Common myeloid progenitor, CD34-positive (primary cell): ENCODE measurements around the gene CIRBP.

Source experiments
- CTCF ChIA-PET: fragments of 350-600 bp; sonication (Branson Sonifier 250); formaldehyde crosslinking; loops from one replicate; lab custom pipeline; 2021; ENCODE audit warnings: antibody characterized with exemption; lab: Charles Lee
- POLR2A ChIA-PET: fragments of 350-600 bp; sonication (Branson Sonifier 250); formaldehyde crosslinking; loops from one replicate; lab custom pipeline; 2021; ENCODE audit warnings: antibody characterized with exemption; lab: Charles Lee
- DNase-seq, 3 donors: peaks; one replicate each; pipeline versions ENCODE4 v3.0.0 to v3.0.0-alpha.2; 2013
- H3K27ac ChIP-seq, 2 experiments: 1 replicate in 1 of 2; 2 replicates in 1 of 2; pipeline ENCODE4 v1.7.0; 2013; ENCODE audit warnings: inconsistent platforms in 2 of 2, low read length in 2 of 2, mild to moderate bottlenecking in 2 of 2, low read depth in 1 of 2, moderate library complexity in 1 of 2; ENCODE audit not compliant: severe bottlenecking in 2 of 2, insufficient read depth in 1 of 2, poor library complexity in 1 of 2
- H3K27me3 ChIP-seq, 5 experiments: replicated peaks in 2 of 5; 1 replicate in 3 of 5; 2 replicates in 2 of 5; pipeline versions ENCODE4 v1.6.1 to v1.7.0; 2013; ENCODE audit warnings: low read length in 4 of 5, mild to moderate bottlenecking in 2 of 5, moderate library complexity in 2 of 5, inconsistent platforms in 1 of 5; ENCODE audit not compliant: insufficient read depth in 5 of 5, control insufficient read depth in 4 of 5
- H3K36me3 ChIP-seq, 4 experiments: 1 replicate in 2 of 4; 2 replicates in 2 of 4; pipeline versions ENCODE4 v1.6.1 to v1.7.0; 2013; ENCODE audit warnings: low read length in 3 of 4, control low read depth in 1 of 4, mild to moderate bottlenecking in 1 of 4; ENCODE audit not compliant: control insufficient read depth in 4 of 4, insufficient read depth in 4 of 4
- H3K4me1 ChIP-seq, 4 experiments: 1 replicate in 3 of 4; 2 replicates in 1 of 4; pipeline versions ENCODE4 v1.6.1 to v1.7.1; 2013; ENCODE audit warnings: low read length in 3 of 4, mild to moderate bottlenecking in 3 of 4, control low read depth in 1 of 4, inconsistent platforms in 1 of 4, moderate library complexity in 1 of 4; ENCODE audit not compliant: control insufficient read depth in 4 of 4, insufficient read depth in 4 of 4; ENCODE audit errors: control extremely low read depth in 1 of 4
- H3K4me3 ChIP-seq, 7 experiments: 1 replicate in 4 of 7; 2 replicates in 3 of 7; pipeline versions ENCODE4 v1.5.1 to v1.7.0; 2013; ENCODE audit warnings: mild to moderate bottlenecking in 7 of 7, low read length in 6 of 7, moderate library complexity in 6 of 7, inconsistent platforms in 2 of 7, low read depth in 2 of 7, control low read depth in 1 of 7; ENCODE audit not compliant: insufficient read depth in 4 of 7, control insufficient read depth in 1 of 7; ENCODE audit errors: extremely low read depth in 1 of 7
- H3K9me3 ChIP-seq, 5 experiments: 1 replicate in 4 of 5; 2 replicates in 1 of 5; pipeline versions ENCODE4 v1.6.1 to v1.7.1; 2013; ENCODE audit warnings: low read length in 4 of 5, mild to moderate bottlenecking in 2 of 5, inconsistent platforms in 1 of 5, low read depth in 1 of 5, moderate library complexity in 1 of 5; ENCODE audit not compliant: control insufficient read depth in 4 of 5, insufficient read depth in 2 of 5; ENCODE audit errors: control extremely low read depth in 1 of 5
- WGBS: methylation state at CpG from one replicate; pipeline ENCODE4 v1.1.5; 2013; ENCODE audit not compliant: insufficient coverage; 5-methylcytosine and 5-hydroxymethylcytosine counted together

Gene CIRBP

DNA sequence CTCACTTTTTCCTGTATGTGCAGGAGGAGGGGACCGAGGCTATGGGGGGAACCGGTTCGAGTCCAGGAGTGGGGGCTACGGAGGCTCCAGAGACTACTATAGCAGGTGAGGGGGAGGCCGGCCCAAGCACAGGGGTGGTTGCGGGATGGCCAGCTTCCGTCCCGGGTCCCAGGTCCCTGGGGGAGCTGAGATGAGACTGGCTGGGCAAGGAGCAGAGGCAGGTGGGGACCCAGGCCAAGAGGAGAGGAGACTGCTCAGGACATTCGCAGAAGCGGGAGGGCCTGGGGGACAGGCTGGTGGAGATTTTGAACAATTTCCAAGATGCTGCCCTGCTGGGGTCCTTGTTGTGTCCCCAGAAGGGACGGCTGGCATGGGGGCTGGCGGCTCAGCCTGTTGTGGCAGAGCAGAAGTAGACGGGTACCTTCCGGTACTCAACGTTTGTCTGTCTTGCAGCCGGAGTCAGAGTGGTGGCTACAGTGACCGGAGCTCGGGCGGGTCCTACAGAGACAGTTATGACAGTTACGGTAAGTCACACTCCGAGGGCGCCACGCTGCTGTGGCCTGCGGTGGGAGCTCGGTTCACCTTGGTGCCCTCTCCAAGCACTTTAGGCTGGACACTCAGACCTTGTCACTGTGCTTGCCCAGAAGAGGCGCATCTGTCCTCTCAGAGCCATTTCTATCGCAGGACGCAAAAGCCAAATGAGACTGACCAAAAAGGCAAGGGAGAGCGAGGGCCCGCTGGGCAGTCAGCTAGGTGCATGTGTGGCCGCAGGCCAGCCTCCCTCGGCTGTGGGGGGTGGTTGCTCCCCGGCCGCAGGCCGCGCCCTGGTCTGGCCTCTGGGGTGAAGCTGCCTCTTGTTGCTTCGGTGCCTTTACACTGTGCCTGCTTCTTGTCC is 2.6 kb downstream of the CIRBP start:
- ChIA-PET POLR2A (interaction anchor here (1.4 to 1.8 kb wide), 2 partner anchors 19 to 28 kb away, joined by 4 to 5 read pairs; no protein-coding TSS in a partner anchor), CTCF (interaction anchor here (1.2 to 2.8 kb wide), 2 partner anchors 27 to 28 kb away, joined by 4 to 15 read pairs; no protein-coding TSS in a partner anchor)
- H3K4me1 ChIP-seq: peaks cover 8 to 85% (median 79%) of the 10 kb centered on the region in 4 experiments
- peak overlapping the region in 1 of 2 experiments; percentile 94 for H3K27ac ChIP-seq
- DNase-seq: no peak
- peaks cover 0 to 6% (median 0%) of the 10 kb centered on the region in 5 experiments for H3K27me3 ChIP-seq
- no peaks in the 10 kb centered on the region for H3K9me3 ChIP-seq
- 93% methylated on average over 36 of the region's 37 CpGs for WGBS
- peaks cover 2 to 45% (median 39%) of the 10 kb centered on the region in 4 experiments for H3K36me3 ChIP-seq
- H3K4me3 ChIP-seq: peak overlapping the region in 2 of 7 experiments; percentile 19 to 94

DNA sequence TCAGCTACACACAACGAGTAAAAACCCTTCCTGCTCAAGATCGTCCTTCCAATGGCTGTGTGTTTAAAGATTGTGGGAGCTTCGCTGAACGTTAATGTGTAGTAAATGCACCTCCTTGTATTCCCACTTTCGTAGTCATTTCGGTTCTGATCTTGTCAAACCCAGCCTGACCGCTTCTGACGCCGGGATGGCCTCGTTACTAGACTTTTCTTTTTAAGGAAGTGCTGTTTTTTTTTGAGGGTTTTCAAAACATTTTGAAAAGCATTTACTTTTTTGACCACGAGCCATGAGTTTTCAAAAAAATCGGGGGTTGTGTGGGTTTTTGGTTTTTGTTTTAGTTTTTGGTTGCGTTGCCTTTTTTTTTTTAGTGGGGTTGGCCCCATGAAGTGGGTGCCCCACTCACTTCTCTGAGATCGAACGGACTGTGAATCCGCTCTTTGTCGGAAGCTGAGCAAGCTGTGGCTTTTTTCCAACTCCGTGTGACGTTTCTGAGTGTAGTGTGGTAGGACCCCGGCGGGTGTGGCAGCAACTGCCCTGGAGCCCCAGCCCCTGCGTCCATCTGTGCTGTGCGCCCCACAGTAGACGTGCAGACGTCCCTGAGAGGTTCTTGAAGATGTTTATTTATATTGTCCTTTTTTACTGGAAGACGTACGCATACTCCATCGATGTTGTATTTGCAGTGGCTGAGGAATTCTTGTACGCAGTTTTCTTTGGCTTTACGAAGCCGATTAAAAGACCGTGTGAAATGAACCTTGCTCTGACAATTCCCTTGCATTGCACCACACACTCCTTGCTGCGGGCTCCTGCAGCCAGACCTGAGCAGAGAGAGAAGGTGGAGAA is 3.5 kb downstream of the CIRBP start:
- CTCF ChIA-PET: interaction anchor here (2.8 kb wide), 1 partner anchor 28 kb away, joined by 15 read pairs; no protein-coding TSS in a partner anchor

DNA sequence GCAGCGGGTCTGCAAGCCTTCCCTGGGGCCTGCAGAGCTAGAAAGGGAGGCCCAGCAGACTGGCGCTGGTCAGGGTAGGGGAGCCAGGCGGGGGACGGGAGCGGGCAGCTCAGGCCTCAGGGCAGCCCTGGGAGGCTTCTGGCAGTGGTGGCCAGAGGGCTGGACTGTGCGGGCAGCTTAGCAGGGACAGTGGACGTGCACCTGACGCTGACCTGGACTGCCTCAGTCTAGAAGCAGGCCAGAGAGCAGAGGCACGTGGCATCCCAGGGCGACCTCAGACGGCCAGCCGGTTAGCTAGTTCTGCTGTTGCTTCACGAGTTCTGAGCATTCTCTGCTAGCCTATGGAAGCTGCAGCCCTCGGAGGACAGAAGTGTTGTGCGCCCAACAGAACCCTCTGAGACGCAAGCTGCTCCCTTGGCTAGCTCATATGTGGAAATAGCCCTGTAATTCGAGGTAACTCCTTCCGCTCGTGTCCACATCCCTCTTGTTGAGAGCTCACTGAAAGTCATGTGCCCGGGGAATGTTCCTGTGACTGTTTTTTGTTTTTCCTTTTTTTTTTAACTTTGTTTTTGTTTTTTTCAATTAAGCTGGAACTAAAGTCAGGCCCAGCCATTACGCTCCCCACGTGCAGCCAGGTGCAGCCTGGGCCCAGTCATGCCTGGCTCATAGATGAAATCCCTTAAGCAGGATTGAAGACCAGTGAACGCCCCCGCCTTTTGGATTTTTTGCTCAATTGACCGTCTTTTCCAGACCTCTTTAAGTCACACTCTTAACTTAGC is 4.3 kb downstream of the CIRBP start:
- H3K4me3 ChIP-seq: no peak overlapping the region
- H3K27me3 ChIP-seq: no peaks in the 10 kb centered on the region
- H3K4me1 ChIP-seq: peaks cover 8 to 71% (median 67%) of the 10 kb centered on the region in 4 experiments
- WGBS: 93% methylated on average over 21 of the region's 25 CpGs
- DNase-seq: no peak
- ChIA-PET CTCF (interaction anchor here (2.8 kb wide), 1 partner anchor 29 kb away, joined by 15 read pairs; no protein-coding TSS in a partner anchor), POLR2A (interaction anchor here (1.8 kb wide), 1 partner anchor 29 kb away, joined by 5 read pairs; no protein-coding TSS in a partner anchor)
- H3K9me3 ChIP-seq: no peaks in the 10 kb centered on the region
- peaks cover 2 to 55% (median 41%) of the 10 kb centered on the region in 4 experiments for H3K36me3 ChIP-seq
- H3K27ac ChIP-seq: peak overlapping the region in 1 of 2 experiments; percentile 94

More for the DNA sequence above, 3.5 kb downstream of the CIRBP start:
- Histone ChIP-seq H3K27me3 (peaks cover 0 to under 1% (median 0%) of the 10 kb centered on the region in 5 experiments), H3K9me3 (no peaks in the 10 kb centered on the region), H3K4me1 (peaks cover 8 to 79% (median 75%) of the 10 kb centered on the region in 4 experiments), H3K27ac (peak overlapping the region in 1 of 2 experiments; percentile 94), H3K4me3 (no peak overlapping the region), H3K36me3 (peaks cover 2 to 50% (median 39%) of the 10 kb centered on the region in 4 experiments)
- no peak for DNase-seq
- POLR2A ChIA-PET: interaction anchor here (1.4 to 1.8 kb wide), 2 partner anchors 20 to 29 kb away, joined by 4 to 5 read pairs; no protein-coding TSS in a partner anchor
- 91% methylated on average over 26 of the region's 33 CpGs for WGBS

DNA sequence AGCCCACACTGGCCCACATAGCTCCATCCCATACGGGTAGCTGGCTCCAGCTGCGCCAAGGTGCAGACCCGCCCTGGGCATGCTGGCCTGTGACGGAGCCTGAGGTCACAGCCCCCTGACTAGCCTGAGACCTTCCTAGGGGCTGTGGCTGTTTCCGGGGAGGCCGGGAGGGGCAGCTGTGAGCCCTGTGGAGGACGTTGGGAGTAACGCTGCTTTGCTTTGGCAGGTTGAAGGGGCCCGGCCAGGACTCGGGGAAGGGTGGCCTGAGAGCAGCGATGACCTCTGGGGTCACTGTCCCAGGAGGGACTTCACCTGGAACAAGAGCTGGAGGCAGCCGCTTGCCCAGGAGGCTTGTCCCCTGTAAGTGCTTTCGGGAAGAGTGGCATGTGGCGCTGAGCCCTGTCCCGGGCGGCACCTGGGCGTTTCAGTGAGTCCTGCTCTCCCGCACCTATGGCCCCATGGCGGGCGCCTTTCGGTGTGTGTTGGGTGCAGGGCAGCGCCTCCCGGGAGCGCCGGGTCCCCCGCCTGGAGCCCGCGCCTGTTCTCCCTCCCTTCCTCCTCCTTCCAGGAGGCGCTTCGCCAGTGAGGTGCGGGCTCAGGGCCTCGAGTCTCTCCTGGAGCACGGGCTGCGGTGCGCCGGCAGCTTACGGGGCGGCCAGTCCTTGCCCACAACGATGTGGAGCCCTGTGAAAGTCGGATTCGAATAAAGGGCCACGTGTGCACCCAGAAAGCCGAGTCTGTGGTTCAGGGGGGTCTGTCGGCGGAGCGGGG is 5.1 kb downstream of the CIRBP start:
- CTCF ChIA-PET: interaction anchor here (2.8 kb wide), 1 partner anchor 30 kb away, joined by 15 read pairs; no protein-coding TSS in a partner anchor
- H3K4me3 ChIP-seq: peak overlapping the region in 4 of 7 experiments; percentile 52 to 84 (median 78)
- 92% methylated on average over 43 of the region's 46 CpGs for WGBS
- DNase-seq: no peak
- POLR2A ChIA-PET: interaction anchor here (1.3 to 2.0 kb wide), 3 partner anchors 8 to 30 kb away, joined by 4 to 6 read pairs (median 5); no protein-coding TSS in a partner anchor
- H3K9me3 ChIP-seq: no peaks in the 10 kb centered on the region
- H3K4me1 ChIP-seq: peaks cover 8 to 67% (median 62%) of the 10 kb centered on the region in 4 experiments
- H3K27ac ChIP-seq: peak overlapping the region in 1 of 2 experiments; percentile 92
- no peaks in the 10 kb centered on the region for H3K27me3 ChIP-seq
- peaks cover 2 to 62% (median 48%) of the 10 kb centered on the region in 4 experiments for H3K36me3 ChIP-seq

DNA sequence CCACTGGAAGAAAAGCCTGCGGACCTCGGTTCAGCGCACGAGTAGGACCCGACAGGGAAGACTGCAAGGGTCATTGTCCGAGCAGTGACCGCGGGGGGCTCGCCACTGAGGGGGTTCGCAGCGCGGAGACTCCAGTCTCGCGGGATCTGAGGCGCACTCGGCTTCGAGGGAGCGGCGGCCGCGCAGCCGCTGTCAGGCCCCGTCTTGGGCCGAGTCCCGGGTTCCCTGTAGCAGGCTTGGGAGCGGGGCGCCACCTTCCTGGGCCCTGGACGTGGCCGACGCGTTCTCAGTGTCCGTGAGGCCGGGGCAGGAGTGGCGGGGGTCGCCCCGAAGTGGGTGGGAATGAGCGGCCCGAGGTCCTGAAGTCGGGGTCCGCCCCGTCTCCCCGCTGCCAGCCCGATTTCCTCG is 5.7 kb downstream of the CIRBP start:
- Histone ChIP-seq H3K36me3 (peaks cover 2 to 67% (median 50%) of the 10 kb centered on the region in 4 experiments), H3K4me1 (peaks cover 6 to 64% (median 57%) of the 10 kb centered on the region in 4 experiments), H3K27ac (peak overlapping the region in 1 of 2 experiments; percentile 92), H3K27me3 (no peaks in the 10 kb centered on the region), H3K4me3 (peak overlapping the region in 5 of 7 experiments; percentile 39 to 84 (median 77)), H3K9me3 (no peaks in the 10 kb centered on the region)
- CTCF ChIA-PET: interaction anchor here (1.0 to 2.8 kb wide), 3 partner anchors 8 to 31 kb away, joined by 3 to 15 read pairs (median 5); no protein-coding TSS in a partner anchor
- DNase-seq: no peak
- 60% methylated on average over 38 of the region's 44 CpGs for WGBS
- POLR2A ChIA-PET: interaction anchor here (0.5 to 2.0 kb wide), 5 partner anchors 9 to 128 kb away, joined by 3 to 6 read pairs (median 4); no protein-coding TSS in a partner anchor
